ENCODE measurements around the gene MCHR1.

GRCh38 chr22:40674274-40674673, 5.0 kb upstream of the MCHR1 start:
- TF ChIP-seq POLR2A (IDR thresholded peaks at IDR 0.05) (no peak), CTCF (IDR thresholded peaks at IDR 0.05 in 4 of 5, conservative IDR thresholded peaks at IDR 0.05 in 1 of 5) (no peak)

All from gastrocnemius medialis (tissue), 4 donors.